Mucosa of descending colon (tissue), 3 donors: ENCODE results near the gene UNC5B. TPM values are rescaled to one million over a fixed set of nuclear protein-coding genes. Genes with fewer than 3 reads are reported as not detected.

Experiments used
- ATAC-seq: fragments of 200-7000 bp; cut with Tn5 transposase; one replicate; pipeline ENCODE4 v1.9.1; 2020; ENCODE audit warnings: mild to moderate bottlenecking, moderate library complexity
- DNase-seq, 3 donors: peaks; one replicate each; pipeline ENCODE4 v3.0.0-alpha.2; 2020
- H3K36me3 ChIP-seq: fragments of 200-600 bp; one replicate; pipeline ENCODE4 v1.8.0; 2021; ENCODE audit warnings: low read depth, mild to moderate bottlenecking
- H3K4me1 ChIP-seq: fragments of 200-600 bp; one replicate; pipeline ENCODE4 v1.8.0; 2021; ENCODE audit warnings: low read depth, mild to moderate bottlenecking
- H3K4me3 ChIP-seq: fragments of 200-600 bp; one replicate; pipeline ENCODE4 v1.8.0; 2021; ENCODE audit warnings: mild to moderate bottlenecking
- H3K9me3 ChIP-seq: fragments of 200-600 bp; one replicate; pipeline ENCODE4 v1.8.0; 2021; ENCODE audit warnings: mild to moderate bottlenecking
- intact Hi-C, 2 donors: fragments of 100-400 bp; cut with DNase I in 1 of 2; cut with micrococcal nuclease in 1 of 2; formaldehyde crosslinking; loops; one replicate each; pipeline versions ENCODE4 v1.11.0 to v1.11.1; 2022; cut with DNase I, micrococcal nuclease
- total RNA-seq, 3 donors: library from RNA; stranded (reverse); fragmentation: NEBNext Ultra II Directional in 2 of 3; extraction: Animal tissue kit (Norgen Biotek cat#: 25700) in 2 of 3; gene quantifications; one replicate each; pipeline versions ENCODE4 v1.2.1 to v1.2.4, GENCODE V29; 2021 to 2023
- TF ChIP-seq, protein P1 (sequence below): fragments of 200-600 bp; IDR thresholded peaks from one replicate; pipeline ENCODE4 v1.8.0; 2022; ENCODE audit warnings: antibody characterized with exemption, mild to moderate bottlenecking
- donor health status: DM: no; HTN: no; CAD: no; lungs with moderate emphysema.
- donor health status: DM: no; HTN: no; CAD: no.
- donor health status: DM: no; HTN: yes; CAD: no.

Gene UNC5B
- total RNA-seq, 3 donors from 2014 or later = 11.0 to 17.4 (median 11.4) TPM

- Histone ChIP-seq H3K36me3 (no peaks in the 10 kb centered on the region), H3K4me3 (no peak overlapping the region), H3K4me1 (peaks cover 20% of the 10 kb centered on the region), H3K9me3 (no peaks in the 10 kb centered on the region)
- DNase-seq = no peak
- ATAC-seq = no peak
- TF ChIP-seq, protein P1, sequence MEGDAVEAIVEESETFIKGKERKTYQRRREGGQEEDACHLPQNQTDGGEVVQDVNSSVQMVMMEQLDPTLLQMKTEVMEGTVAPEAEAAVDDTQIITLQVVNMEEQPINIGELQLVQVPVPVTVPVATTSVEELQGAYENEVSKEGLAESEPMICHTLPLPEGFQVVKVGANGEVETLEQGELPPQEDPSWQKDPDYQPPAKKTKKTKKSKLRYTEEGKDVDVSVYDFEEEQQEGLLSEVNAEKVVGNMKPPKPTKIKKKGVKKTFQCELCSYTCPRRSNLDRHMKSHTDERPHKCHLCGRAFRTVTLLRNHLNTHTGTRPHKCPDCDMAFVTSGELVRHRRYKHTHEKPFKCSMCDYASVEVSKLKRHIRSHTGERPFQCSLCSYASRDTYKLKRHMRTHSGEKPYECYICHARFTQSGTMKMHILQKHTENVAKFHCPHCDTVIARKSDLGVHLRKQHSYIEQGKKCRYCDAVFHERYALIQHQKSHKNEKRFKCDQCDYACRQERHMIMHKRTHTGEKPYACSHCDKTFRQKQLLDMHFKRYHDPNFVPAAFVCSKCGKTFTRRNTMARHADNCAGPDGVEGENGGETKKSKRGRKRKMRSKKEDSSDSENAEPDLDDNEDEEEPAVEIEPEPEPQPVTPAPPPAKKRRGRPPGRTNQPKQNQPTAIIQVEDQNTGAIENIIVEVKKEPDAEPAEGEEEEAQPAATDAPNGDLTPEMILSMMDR = no peak
- intact Hi-C loops = no loop called here
Observed at GRCh38 chr10:71346731-71347130, 134.4 kb downstream of the UNC5B start.

- Histone ChIP-seq H3K36me3 (no peaks in the 10 kb centered on the region), H3K9me3 (no peaks in the 10 kb centered on the region), H3K4me3 (no peak overlapping the region), H3K4me1 (peaks cover 16% of the 10 kb centered on the region)
- TF ChIP-seq, protein P1 = no peak
- intact Hi-C loops = no loop called here
- DNase-seq = peak; percentile 65 to 67 (median 66)
- ATAC-seq = peak; percentile 64
Observed at GRCh38 chr10:71347587-71348395, 135.4 kb downstream of the UNC5B start.

DNA sequence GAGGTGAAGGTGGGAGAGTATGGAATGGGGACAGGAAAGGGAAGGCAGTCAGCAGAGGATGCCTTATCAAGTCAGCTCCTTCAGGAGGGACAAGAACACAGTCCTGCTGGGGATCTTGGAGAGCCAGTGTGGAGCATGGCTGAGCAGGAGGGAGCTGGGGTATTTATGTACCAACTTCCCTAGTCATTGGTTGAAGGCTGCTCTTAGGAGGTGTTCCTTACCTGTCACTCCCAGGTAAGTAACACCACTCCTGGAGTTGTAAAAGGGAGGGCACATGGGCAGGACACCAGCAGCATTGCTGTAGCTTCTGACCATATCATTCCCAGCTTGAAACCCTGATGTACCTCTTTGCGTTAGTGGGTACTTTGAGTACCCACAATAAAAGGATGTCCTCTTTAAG lies 136.5 kb downstream of the UNC5B start:
- TF ChIP-seq, protein P1 = no peak
- Histone ChIP-seq H3K4me1 (peaks cover 7% of the 10 kb centered on the region), H3K36me3 (no peaks in the 10 kb centered on the region), H3K4me3 (no peak overlapping the region), H3K9me3 (no peaks in the 10 kb centered on the region)
- intact Hi-C loops = no loop called here
- DNase-seq (no peak), ATAC-seq (peak; percentile 54)

- intact Hi-C loops = no loop called here
Observed at GRCh38 chr10:71349406-71349805, 137.0 kb downstream of the UNC5B start.

GRCh38 chr10:71351087-71351486 lies 138.7 kb downstream of the UNC5B start:
- no peaks in the 10 kb centered on the region for H3K9me3 ChIP-seq
- H3K4me1 ChIP-seq = peaks cover 4% of the 10 kb centered on the region
- TF ChIP-seq, protein P1 = no peak
- intact Hi-C loops = no loop called here
- DNase-seq (no peak), ATAC-seq (no peak)
- H3K4me3 ChIP-seq = no peak overlapping the region
- no peaks in the 10 kb centered on the region for H3K36me3 ChIP-seq

More at GRCh38 chr10:71349406-71349805, 137.0 kb downstream of the UNC5B start:
- peak; percentile 18 for ATAC-seq
- TF ChIP-seq, protein P1 = no peak
- Histone ChIP-seq H3K4me3 (no peak overlapping the region), H3K36me3 (no peaks in the 10 kb centered on the region), H3K9me3 (no peaks in the 10 kb centered on the region), H3K4me1 (peaks cover 4% of the 10 kb centered on the region)
- no peak for DNase-seq
